ENCODE results near the gene EIPR1. TPM values are rescaled to one million over a fixed set of nuclear protein-coding genes. Genes with fewer than 3 reads are reported as not detected.

The EIPR1 gene
- total and polyA plus RNA-seq, 2 of the 4 experiments (the other 2 are of a cell fraction): 46.5 to 67.4 TPM

- POLR2A ChIA-PET (ENCODE audit: unreplicated experiment): no interaction called here
- CTCF ChIA-PET: no interaction called here
- Histone ChIP-seq H3K4me1 (ENCODE audit: control insufficient read depth, insufficient read depth, low read length) (no peaks in the 10 kb centered on the region), H2BK15ac (ENCODE audit: low read depth, low read length) (no peak overlapping the region), H4K8ac (ENCODE audit: low read depth in 2 of 2, low read length in 2 of 2) (no peak overlapping the region), H3K4me3 (ENCODE audit: insufficient read depth, low read depth, low read length) (no peak overlapping the region), H2AFZ (replicated peaks; ENCODE audit: low read length, poor library complexity) (no peak overlapping the region), H2BK20ac (ENCODE audit: low read depth, low read length) (no peak overlapping the region), H3K4ac (ENCODE audit: low read depth, low read length) (no peak overlapping the region), H3K4me2 (ENCODE audit: low read depth, low read length) (no peak overlapping the region), H3K23ac (ENCODE audit: low read depth, low read length) (no peak overlapping the region), H3K9me3 (ENCODE audit: control insufficient read depth, insufficient read depth, low read length) (no peaks in the 10 kb centered on the region), H3K14ac (replicated peaks; ENCODE audit: low read depth, low read length) (no peak overlapping the region), H4K20me1 (ENCODE audit: insufficient read depth, low read length) (no peaks in the 10 kb centered on the region), H3K79me1 (ENCODE audit: low read depth in 1 of 2, low read length in 2 of 2) (peaks cover 5 to 18% of the 10 kb centered on the region in 2 experiments; a peak in 3 of 4 replicates), H4K5ac (ENCODE audit: low read depth, low read length) (no peak overlapping the region), H2AK9ac (replicated peaks; ENCODE audit: low read depth, low read length, poor library complexity) (no peak overlapping the region), H3K56ac (ENCODE audit: extremely low read depth, insufficient read depth, low read length) (no peak overlapping the region), H2BK120ac (ENCODE audit: low read depth, low read length) (no peak overlapping the region), H3K27me3 (ENCODE audit: control insufficient read depth, insufficient read depth, low read length) (no peaks in the 10 kb centered on the region), H3K36me3 (ENCODE audit: control insufficient read depth, insufficient read depth, low read length) (peaks cover 16% of the 10 kb centered on the region), H3K9me1 (ENCODE audit: insufficient read depth, low read length) (peaks cover 10% of the 10 kb centered on the region), H2AK5ac (ENCODE audit: low read depth, low read length) (no peak overlapping the region), H3K9ac (ENCODE audit: low read depth, low read length) (no peak overlapping the region), H3K27ac (ENCODE audit: insufficient read depth, low read length) (no peak overlapping the region), H3K18ac (ENCODE audit: low read depth, low read length) (no peak overlapping the region), H4K91ac (ENCODE audit: insufficient read depth, low read depth, low read length) (no peak overlapping the region), H2BK5ac (ENCODE audit: low read depth, low read length, poor library complexity, severe bottlenecking) (no peak overlapping the region)
- no TSS peak for BruUV-seq (replicated peaks)
- TF ChIP-seq CTCF (conservative IDR thresholded peaks at IDR 0.05; ENCODE audit: low read depth, low read length) (no peak), MAZ (IDR thresholded peaks at IDR 0.05; ENCODE audit: borderline replicate concordance, low read depth, low read length) (no peak), CEBPB (IDR thresholded peaks at IDR 0.05; ENCODE audit: low read depth, low read length) (no peak), MAFK (IDR thresholded peaks at IDR 0.05; ENCODE audit: low read depth, low read length) (no peak), NFE2L2 (IDR thresholded peaks at IDR 0.05; ENCODE audit: low read depth, low read length) (no peak), RCOR1 (IDR thresholded peaks at IDR 0.05; ENCODE audit: insufficient replicate concordance, low read length) (no peak), RFX5 (IDR thresholded peaks at IDR 0.05; ENCODE audit: low read depth, low read length) (no peak), BHLHE40 (IDR thresholded peaks at IDR 0.05; ENCODE audit: low read depth, low read length) (no peak), CHD1 (IDR thresholded peaks at IDR 0.05; ENCODE audit: low read depth, low read length) (no peak), SMC3 (IDR thresholded peaks at IDR 0.05; ENCODE audit: low read depth, low read length) (no peak), POLR2A (IDR thresholded peaks at IDR 0.05; ENCODE audit: low read depth, low read length) (no peak), ELK1 (IDR thresholded peaks at IDR 0.05; ENCODE audit: borderline replicate concordance, low read depth, low read length) (no peak), MXI1 (IDR thresholded peaks at IDR 0.05; ENCODE audit: borderline replicate concordance, low read depth, low read length) (no peak), USF2 (IDR thresholded peaks at IDR 0.05; ENCODE audit: low read depth, low read length) (no peak)
- DNase-seq (no peak), ATAC-seq (ENCODE audit: low read depth) (no peak)
- in situ Hi-C loops (cut with MboI; ENCODE audit: low sequenced_read_pairs): no loop called here
- dilution Hi-C loops (cut with HindIII; ENCODE audit: low sequenced_read_pairs, unreplicated experiment): no loop called here
- intact Hi-C loops (cut with micrococcal nuclease): no loop called here
- 85% methylated on average over 14 of the region's 15 CpGs; no CpG with 5 or more reads in 1 of the 2 experiments for WGBS, 2 experiments (ENCODE audit: extremely low coverage in 2 of 2, insufficient read length in 1 of 2)
Observed at GRCh38 chr2:3326871-3327270, 50.7 kb downstream of the EIPR1 start.

Measured in IMR-90 (cell line).